ENCODE data around the gene GOLGA6L10.
"Not testable (repeated sequence)": the region's sequence is repeated elsewhere in the genome, so short reads cannot be mapped to it uniquely, and the experiment has no call there.

The GOLGA6L10 gene

DNA sequence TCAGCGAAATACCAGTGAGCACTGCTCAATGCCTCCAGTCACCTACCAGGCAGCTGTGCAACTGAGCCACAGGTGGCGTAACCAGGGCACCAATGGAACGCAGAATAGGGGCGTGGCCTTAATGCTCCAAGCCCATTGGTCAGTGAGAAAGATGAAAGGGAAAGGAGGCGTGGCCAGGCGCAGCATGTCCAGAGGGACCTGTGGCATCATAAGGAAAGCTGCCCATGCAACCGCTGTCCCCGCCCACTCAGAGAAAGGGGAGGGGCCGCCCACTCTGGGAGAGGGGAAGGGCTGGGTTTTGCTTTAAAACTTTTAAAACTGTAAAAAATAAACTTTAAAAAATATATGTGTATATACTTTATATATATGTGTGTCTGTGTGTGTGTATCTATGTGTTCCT lies at the start of gene GOLGA6L10:
Gene GOLGA6L10, minus strand, starts transcription at position 101 of the 400 bp plus-strand sequence. Its CDS starts 100 bp downstream, at position 1.
- not testable (repeated sequence) for DNase-seq

GRCh38 chr15:82398785-82399184 lies 49.5 kb upstream of the GOLGA6L10 start:
- no peak for DNase-seq

GRCh38 chr15:82397817-82398216 lies 48.5 kb upstream of the GOLGA6L10 start:
- no peak for DNase-seq

GRCh38 chr15:82395788-82396187 lies 46.5 kb upstream of the GOLGA6L10 start:
- DNase-seq = not testable (repeated sequence)

GRCh38 chr15:82393671-82394070 lies 44.4 kb upstream of the GOLGA6L10 start:
- no peak for DNase-seq

DNA sequence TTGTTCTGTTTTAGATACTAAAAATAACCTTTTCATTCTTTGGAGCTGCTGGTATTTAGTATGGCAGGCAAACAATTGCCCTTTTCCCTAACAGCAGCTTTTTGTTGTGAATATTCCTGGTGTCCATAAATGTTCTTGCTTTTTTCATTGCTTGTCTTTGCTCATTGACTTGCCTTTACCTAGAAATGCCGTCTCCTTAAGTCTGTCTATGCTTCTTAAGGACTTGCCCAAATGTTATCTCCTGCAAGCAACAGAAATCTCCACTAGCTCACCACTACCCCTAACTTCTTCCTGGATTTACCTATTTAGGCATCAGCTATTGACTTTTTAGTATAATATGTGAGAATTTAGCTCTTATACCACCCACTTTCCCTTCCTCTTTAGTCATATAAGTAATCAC lies 42.8 kb upstream of the GOLGA6L10 start:
- DNase-seq = not testable (repeated sequence)

- not testable (repeated sequence) for DNase-seq
These were observed 40.9 kb upstream of the GOLGA6L10 start for GRCh38 chr15:82390152-82390551.

DNA sequence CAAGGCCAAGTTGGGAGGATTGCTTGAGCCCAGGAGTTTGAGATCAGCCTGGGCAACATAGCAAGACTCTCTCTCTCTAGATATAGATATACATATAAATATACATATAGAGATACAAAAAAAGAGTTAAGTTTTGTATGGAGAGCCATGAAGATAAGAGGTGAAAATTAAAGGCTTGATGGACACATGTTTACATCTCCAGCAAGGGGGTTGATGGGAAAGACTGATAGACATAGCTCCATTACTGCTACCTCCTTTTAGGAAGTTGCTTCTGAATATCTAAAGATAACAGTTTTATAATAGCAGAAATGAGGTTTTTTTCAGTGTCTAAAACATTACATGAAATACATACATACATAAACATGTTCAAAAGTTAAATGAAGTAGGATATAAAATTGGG lies 37.9 kb upstream of the GOLGA6L10 start:
- DNase-seq = not testable (repeated sequence)

DNA sequence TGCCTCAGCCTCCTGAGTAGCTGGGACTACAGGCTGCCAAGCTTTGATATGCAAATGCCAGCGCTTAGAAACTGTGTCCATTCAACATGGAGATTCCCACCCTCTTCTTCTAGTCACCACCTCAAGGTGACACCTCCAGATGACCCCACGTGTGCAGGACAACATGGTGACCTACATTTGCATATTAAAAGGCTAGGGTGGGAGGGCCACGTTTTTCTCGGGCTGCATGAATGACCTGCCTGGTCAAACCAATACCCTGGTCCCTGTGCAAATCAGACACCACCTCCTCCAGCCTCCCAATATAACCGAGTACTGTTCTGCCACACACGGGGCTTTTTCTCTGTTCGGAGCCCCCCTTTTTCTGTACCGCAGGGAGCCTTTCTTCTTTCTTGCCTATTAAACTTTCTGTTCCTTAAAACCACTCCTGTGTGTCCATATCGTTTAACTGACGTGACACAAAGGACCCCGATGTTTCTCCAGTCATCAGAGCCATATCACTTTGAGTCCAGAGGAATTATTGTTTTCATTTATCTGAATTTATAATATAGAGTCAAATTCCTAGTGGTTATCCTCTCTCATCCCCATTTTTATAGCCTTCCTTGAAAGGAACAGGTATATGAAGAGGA lies 32.2 kb upstream of the GOLGA6L10 start:
- not testable (repeated sequence) for DNase-seq

GRCh38 chr15:82379552-82379951 lies 30.3 kb upstream of the GOLGA6L10 start:
- DNase-seq = not testable (repeated sequence)

DNA sequence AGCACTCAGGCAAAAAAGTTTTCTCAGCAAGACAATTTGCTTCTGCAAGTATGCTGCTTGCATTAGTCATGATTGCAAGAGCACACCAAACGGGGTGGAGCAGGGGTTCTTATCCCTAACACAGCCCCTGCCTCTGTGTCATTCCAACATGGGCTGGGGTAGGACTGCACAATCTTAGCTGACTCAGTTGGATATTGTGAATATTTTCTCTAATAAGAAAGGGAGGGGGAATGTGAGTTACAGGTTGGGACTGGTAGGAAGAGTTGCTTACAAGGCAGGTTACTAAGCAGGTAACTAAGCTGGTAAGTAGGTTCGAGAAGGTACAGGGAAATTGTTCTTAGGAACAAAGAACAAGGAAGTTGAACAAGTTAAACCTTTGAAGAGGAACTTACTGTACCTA lies 24.4 kb upstream of the GOLGA6L10 start:
- not testable (repeated sequence) for DNase-seq

DNA sequence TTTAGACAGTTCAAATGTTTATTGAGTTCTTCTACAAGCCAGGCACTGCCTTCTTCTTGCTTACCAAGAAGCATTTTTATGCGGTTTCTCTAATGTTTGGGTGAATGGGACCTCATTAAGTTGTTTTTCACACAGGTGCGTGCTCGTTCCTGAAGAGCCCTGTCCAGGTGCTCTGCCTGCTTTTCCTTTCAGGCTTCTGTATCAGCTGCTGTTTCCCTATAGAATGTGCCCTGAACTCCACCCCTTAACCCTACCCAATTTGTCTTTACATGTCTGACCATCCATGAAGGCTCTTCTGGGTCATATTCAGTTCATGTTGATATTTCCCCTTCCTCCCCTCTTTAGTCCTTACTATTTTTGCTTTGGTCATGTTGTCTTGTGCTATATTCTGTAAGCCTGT lies 22.4 kb upstream of the GOLGA6L10 start:
- DNase-seq = no peak

DNA sequence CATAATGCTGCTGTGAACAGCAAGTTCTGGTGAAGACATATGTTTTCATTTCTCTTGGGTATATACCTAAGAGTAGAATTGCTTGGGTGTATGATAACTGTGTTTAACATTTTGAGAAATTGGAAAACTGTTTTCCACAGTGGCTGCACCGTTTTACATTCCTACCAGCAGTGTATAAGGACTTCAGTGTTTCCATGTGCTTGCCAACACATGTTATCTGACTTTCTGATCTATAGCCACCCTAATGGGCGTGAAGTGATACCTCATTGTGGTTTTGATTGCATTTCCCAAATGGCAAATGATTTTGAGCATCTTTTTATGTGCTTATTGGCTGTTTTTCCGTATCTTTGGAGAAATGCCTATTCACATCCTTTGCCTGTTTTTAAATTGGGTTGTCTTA lies 18.5 kb upstream of the GOLGA6L10 start:
- DNase-seq = not testable (repeated sequence)

DNA sequence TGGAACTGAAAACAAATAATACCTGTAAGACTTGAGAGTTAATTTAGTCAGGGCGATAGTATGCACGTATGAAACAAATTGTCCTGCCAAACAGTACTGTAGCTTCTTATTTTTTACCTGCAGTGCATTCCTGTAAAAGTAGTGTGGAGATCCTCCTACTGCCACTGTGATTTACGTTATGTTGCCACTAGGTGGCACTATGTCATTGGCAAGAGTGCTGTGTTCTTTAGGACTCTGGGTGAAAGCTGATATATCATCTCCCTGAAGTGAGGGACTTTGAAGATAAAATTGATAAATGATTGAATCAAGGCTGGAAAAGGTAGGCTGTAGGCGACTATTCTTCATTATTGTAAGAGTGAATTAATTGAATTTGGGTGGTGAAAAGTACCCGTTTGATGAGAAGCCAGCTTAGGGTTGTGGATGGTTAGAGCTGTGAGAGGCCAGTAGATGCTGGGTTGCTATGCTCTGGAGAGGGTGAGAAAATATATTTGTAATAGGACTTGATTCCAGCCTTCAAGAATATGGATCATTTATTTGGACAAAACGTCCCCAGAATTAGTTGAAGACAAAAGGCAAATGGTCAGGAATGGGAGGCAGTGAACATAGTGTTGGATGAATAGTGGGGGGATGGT lies 16.5 kb upstream of the GOLGA6L10 start:
- DNase-seq = not testable (repeated sequence)

- not testable (repeated sequence) for DNase-seq
These were observed 15.3 kb upstream of the GOLGA6L10 start for GRCh38 chr15:82364548-82364947.

DNA sequence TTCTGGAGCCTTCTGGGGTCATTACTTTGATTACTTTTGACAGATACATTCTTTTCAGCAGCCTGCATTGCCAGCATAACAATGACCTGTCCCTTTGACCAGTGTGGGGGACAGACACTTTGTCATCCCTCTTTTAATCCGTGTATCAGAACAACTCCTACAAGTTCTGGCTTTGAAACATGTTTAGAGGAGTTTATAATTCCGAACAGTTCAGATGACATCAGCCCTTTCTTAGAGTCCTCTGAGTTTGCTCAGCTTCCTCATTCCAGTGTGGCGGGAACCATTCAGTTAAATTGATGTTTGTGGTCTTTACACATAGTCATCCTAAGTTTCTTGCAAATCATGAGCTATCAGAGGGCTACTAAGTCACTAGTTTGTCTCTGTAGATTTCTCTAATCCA lies 13.5 kb upstream of the GOLGA6L10 start:
- DNase-seq = not testable (repeated sequence)

GRCh38 chr15:82360618-82361017 lies 11.3 kb upstream of the GOLGA6L10 start:
- not testable (repeated sequence) for DNase-seq

DNA sequence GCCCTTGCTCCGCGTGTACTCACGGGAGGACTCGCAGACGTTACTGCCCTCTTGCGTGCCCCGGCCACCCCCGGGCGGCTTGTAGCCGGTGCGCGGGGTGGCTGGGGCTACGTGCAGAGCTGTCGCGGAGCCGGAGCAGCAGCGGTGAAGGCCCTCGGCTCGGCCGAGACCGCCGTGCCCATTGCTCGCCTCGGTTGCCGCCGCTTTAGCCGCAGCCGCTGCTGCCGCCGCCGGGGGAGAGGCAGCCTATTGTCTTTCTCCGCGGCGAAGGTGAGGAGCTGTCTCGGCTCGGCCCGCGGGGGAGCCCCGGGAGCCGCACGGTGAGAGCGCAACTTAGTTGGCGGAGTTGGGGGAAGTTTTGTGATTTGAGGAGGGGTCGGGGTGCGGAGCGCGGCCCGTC lies 5.8 kb upstream of the GOLGA6L10 start:
- not testable (repeated sequence) for DNase-seq

DNA sequence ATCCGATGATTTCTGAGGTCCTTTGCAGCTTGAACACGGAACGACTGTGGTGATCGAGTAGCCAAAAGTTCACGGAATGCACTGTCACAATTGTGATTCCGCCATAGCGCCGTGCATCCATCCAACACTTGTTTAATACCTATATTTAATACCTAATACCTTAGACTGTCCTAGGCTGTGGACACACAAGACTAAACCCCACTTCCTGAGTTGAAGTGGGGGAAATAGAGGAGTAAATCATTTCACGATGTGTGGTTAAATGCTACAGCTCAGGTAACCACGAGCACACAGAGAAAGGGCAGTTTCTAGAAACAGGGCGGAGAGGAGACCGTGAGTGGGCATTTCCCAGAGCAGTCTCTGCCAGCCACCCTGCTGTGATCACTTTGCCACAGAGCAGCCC lies 5.3 kb upstream of the GOLGA6L10 start:
- DNase-seq = not testable (repeated sequence)

GRCh38 chr15:82347645-82348044 lies 1.6 kb downstream of the GOLGA6L10 start:
- not testable (repeated sequence) for DNase-seq

DNA sequence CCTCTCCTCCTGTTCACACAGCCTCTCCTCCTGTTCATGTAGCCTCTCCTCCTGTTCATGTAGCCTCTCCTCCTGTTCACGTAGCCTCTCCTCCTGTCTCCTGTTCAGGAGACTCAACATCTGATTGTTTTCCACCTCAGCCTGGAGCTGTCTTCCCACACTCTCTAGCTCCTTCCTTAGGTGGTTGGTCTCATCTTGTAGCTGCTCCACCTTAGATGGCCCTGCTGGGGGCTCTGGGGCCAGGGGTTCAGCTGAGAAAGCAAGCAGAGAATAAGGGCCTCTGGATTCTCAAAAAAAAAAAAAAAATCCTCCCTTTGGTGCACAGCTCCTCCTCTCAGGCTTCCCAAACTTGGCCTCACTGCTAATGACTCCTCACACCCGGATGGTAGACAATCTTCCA lies 4.1 kb downstream of the GOLGA6L10 start:
- not testable (repeated sequence) for DNase-seq

GRCh38 chr15:82344421-82344820 lies 4.9 kb downstream of the GOLGA6L10 start:
- not testable (repeated sequence) for DNase-seq

- DNase-seq = not testable (repeated sequence)
These were observed 5.4 kb downstream of the GOLGA6L10 start for GRCh38 chr15:82343851-82344250.

DNA sequence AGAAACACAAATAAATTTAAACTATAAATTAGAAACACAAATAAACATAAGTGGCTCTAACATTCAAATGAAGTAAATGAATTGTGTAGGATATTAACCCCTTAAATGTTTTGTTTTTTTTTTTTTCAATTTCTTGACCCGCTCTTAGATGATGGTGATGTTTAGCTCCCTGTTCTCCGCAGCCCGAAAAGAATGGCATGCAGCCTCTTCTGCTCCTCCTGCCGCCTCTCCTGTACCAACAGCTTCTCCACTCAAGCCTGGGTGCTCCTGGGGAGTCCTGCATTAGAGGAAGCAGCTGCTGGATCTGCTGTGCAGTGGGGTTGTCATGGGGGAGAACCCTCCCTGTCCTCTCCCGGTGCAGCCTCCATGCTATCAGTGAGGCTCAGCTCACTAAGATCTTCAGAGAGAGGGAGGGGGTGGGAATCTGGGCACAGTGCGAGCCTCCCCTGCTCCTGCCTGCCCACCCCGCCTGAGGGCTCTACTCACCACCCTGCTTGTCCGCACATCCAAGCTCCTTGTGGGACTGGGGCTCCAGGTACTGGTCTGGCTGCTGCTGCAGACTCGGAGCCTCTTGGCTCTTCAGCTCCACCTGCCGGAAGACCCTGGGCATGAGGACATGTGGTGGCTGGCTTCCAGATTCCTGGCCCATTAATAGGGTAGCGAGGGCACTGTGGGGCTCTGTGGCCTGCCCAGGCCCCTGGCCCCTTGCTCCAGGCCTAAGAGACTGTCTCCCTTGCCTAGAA lies 6.5 kb downstream of the GOLGA6L10 start:
- not testable (repeated sequence) for DNase-seq

Data from NCI-H2227 treated with DMSO at 0.1 percent for 48 hours (cell line).